G401 (cell line): ENCODE results near the gene SORCS1. TPM values are rescaled to one million over a fixed set of nuclear protein-coding genes. Genes with fewer than 3 reads are reported as not detected.

Source experiments
- DNase-seq: peaks from one replicate; pipeline ENCODE4 v3.0.0-alpha.2; 2015; ENCODE audit warnings: low spot score
- in situ Hi-C: cut with HindIII; loops from 2 replicates; pipeline ENCODE4 v1.10.0; 2016; ENCODE audit warnings: low sequenced_read_pairs, mixed read lengths
- total RNA-seq: library from RNA; depleted of rRNA; stranded (reverse); fragments of >200 nt; shearing (Covaris generic); gene quantifications from 2 replicates; pipeline ENCODE4 v1.2.3, GENCODE V29; 2014

The SORCS1 gene
- total RNA-seq, 1 experiment from 2014 or later: not detected

DNA sequence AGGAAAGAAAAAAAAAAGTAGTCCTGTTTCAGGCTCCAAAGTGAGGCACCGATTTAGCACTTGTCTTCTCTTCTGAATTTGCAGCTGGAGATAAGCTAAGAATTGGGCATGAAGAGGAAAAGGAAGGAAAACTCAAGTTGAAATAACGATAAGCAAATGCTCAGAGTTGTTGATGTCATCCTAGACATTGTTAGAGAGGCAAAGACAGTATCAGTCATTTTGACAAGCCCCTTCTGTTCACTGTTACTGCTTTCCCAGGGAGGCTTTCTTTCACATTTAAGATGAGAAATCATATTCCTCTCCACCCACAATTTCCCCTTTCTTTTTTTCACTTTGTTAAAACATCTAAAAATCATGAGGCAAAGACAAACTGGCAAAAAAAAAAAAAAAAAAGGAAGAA lies 41.8 kb downstream of the SORCS1 start:
- in situ Hi-C loops: no loop called here
- no peak for DNase-seq

DNA sequence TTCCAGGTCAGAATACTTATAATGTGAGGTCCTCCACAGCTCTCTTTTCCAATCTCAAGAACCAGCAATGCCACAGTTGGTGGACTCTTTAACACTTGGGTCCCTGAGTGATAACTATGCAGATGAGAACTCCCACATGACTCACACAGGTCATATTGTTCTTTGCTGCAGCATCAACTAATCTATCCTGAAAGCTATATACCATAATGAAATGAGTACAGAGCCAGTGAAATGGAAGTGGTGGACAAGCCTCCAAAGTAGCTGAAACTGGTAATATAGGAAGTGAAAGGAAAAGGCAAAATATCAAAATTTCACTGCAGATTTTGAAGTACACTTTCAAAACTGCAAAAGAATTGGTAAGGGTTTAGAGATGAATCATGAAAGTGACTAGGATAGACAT lies 45.6 kb downstream of the SORCS1 start:
- in situ Hi-C loops: no loop called here
- no peak for DNase-seq

DNA sequence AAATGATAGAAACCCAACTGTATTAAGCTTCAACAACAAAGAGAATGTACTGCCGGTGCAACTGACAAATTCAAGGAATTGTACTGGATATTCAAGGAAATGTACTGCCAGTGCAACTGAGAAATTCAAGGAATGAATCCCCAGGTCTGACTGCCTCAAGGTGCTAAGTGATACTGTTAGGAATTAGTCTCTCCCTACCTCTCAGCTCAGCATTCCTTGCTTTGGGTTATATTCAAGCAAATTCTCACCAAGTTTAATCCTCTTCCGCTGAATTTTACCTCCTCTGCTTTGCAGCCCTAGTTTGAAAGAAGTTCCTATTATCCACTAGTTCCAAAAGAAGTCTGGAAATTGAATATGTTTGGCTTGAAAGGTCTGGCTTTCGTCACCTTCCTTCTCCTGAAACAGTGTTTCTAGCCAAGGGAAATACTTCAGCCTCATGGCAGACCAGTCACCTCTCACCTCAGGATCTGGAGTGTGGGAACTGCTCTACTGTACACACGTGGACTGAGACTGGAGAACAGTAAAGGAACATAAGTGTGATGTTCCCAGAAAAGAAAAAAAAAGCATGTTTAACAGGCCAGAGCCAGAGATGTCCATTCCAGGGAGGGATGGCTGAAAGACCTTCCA lies 60.4 kb downstream of the SORCS1 start:
- DNase-seq: no peak
- in situ Hi-C loops: no loop called here

DNA sequence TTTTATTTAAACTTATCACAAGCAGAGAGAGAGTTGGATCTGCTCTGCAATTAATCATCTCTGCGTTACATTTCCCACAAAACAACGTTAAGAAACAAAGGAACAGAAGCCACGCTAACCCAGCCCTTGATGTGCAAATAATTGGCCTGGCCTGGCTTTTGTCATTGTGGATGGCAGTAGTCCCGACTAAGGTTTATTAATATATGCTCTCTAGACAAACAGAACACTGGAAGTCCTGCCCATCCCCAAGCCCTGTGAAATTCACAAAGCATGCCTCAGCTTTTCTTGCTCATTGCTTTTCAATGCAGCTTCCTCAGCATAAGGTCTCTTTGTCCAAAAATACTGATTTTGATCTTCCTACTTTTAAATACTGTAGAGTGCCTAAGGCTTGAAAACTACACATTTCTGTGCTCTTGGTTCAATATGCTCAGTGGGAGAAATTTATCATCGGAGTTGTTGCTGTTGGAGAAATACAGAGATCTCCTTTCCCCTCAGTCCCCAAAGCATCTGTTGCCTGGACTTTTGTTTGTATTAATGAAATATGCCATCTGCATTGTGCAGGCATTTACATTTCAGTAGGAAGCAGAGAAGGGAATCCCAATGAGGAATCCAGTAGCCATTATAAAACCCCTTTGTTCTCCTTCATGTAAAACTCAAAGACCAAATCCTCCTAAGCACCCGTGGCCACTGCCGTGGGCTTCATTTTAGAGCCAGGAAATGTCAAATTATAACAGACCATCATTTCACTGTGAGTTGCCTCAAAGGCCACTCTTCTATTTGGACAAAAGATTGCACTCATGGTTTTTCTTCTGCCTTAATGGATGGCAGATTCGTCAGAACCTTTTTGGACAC lies 61.1 kb downstream of the SORCS1 start:
- in situ Hi-C loops: no loop called here
- DNase-seq: no peak

DNA sequence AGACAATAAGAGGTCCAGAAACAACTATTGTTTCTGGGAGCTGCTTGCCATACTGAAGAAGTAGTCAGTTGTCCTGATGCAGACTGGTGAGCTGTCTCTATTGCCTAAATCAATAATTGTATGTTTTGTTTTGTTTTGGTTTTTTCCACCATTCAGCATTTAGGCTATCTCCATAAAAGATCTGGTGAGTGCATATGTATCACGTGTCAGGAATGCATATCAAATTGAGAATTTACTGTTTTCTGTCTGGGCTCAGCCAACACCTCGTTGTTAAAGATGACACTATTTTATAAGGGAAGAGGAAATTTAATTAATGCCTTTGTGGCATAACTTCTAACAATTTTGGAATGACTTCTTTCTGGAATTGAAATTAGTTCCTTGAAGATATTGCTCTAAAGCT lies 66.2 kb downstream of the SORCS1 start:
- no peak for DNase-seq
- in situ Hi-C loops: no loop called here

DNA sequence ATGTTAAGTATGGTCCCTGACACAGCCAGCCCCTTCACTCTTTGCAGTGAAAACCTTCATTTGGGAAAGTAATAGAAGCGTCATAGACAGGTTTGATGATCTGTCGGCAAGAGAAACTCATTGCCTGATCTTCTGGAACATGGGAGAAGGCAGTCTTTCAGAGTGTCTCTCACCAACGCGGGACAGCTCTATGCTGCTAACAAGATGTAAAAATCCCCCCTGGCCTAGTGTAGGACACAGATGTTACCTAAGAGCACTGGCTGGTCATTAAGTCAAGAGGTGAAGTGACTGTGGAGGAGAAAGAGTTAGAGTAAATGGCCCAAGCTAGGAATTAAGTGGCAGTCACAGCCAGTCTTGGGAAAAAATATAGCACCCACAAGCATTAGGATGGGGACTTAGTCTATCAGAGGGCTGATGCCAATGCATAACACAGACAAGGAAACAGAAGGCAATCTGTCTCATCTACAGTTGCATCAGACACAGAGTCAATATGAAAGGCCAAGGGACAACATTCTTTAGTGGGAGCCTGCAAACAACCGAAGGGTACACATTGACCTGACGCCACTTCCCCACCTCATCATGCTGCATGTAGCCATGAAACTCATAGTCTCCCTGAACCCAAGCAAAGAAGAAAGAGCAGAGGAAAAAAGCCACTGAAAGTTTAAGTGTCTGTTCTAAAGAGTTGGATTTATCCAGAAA lies 69.5 kb downstream of the SORCS1 start:
- DNase-seq: no peak
- in situ Hi-C loops: no loop called here

DNA sequence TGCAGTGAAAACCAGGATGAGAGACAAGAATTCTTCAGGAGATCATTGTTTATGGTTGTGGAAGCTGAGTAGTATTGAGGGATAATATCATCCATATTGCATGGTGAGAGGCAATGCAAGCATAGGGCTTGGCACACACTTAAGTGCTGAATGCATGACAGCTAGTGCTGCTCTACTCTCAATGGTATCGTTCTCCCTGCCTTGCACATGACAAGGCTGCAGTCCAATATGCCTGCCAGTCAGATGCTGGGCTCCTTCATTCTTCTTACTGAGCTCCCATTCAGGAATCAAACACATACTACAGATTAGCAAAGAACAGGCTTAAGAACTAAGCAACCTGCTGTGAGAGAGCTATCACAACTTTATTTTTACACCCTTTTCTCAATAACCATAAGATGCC lies 72.2 kb downstream of the SORCS1 start:
- DNase-seq: no peak
- in situ Hi-C loops: no loop called here

DNA sequence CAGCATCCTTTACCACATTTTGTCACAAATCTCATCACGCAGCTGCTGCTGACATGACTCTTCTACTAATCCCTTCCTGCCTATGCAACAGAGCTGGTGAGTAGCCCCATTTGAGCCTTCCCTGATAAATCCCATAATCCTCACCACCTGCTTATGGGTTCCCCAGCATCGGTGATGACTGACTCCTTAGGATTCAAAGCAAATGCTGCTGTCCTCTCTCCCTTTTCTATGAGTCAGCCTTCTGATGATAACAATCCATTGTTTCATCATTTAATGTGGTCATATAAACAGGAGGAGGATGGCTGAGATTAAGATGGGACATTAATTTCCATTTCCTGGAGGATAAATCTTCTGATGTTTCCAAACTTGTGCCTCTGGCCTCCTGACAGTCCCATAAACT lies 73.4 kb downstream of the SORCS1 start:
- in situ Hi-C loops: no loop called here
- DNase-seq: no peak

DNA sequence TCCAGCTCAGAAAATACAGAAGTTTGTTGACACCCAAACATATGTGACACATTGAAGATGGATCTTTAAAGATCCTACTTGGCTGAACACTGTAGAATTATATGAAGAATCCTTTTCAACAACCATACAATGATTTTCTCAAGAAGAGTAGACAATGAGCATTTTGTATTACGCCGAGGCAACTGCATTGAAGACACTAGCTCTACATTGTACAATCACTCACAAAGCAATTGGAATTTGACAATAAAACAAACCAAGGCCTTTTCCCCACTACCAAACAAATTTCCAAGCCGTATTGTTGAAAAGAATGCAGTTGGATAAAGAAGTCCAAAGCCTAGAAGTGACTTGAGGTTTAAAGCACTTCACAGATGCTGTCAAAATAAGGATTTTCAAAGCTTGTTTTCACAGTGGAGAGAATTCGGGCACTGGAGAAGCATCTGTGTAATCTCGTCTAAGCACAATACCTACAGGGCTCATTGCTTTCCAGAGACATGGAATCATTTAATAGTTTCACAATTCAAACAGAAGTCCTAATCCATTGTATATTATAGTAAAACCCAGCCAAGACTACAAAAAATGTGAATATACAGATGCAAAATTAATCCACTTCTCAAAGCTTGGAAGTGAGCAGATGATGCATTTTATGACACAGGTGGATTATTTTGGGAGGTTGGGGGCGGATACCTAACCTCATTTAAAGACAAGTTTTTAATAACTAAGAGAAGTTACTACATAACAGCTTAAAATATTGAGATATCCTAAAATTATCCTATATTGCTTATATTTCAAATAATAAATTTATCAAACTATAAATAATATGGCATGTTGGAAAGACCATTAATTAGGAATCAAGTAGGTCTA lies 78.6 kb downstream of the SORCS1 start:
- in situ Hi-C loops: no loop called here

DNA sequence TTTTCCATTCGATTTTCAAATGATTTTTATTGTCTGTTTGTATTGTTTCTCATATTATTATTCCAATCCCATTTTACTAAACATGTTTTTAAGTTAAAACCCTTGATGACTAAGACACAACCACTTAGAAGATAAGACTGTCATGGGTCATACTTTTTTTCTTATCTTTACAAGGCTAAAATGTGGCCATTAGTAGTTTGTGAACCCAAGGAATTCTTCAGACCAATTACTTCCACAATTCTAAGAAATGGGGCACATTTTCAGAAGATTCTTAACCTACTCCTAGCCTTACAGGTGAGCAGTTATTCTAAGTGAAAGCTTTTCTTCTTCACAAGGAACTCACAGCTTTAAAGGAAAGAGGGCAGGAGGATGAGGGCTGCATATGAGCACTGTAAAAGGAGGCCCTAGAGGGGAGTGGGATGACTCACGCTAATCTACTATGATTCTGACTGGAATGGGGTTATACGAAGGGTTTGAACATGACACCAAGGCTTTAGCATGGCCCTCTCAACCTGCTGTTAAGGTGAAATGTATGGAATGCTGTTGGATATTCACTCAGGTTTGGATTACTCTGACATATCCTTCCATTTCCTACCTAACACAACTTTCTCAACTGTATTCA lies 81.0 kb downstream of the SORCS1 start:
- DNase-seq: no peak
- in situ Hi-C loops: no loop called here

More for the DNA sequence above, 78.6 kb downstream of the SORCS1 start:
- no peak for DNase-seq

DNA sequence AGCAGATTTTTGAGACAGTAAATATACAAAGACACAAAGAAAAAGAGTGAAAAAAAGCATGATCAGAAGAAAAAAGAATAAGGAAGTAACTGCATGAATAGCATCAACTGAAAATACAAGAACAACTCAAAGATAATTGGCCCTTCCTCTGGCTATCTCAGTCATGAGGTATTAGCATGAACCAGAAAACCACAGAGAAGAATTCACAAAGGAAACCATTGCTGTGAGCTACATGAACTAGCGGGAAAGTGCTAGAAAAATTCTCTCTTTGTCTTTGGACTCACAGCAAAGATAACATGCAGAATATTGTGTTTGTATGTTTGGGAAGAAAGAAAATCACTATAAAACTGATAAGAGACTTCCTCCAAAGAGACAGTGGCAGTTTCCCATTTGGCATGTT lies 82.9 kb downstream of the SORCS1 start:
- no peak for DNase-seq
- in situ Hi-C loops: no loop called here

DNA sequence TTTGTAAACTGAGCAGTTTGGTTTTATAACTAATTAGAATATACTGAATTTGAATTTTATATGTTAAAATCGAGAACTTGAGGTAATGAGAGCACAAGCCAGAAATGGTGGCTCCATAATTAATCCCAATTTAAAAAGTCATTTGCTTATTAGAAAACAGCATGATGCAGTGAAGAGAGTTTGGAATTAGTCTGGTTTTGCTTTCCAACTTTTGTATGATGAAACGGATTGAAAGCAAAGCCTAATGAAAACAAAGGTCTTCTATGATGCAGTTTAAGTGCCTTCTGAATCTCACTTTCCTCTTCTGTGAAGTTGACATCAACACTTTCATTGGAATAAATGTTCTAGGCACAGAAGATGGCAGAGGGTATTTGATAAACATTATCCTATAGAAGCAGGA lies 89.4 kb downstream of the SORCS1 start:
- in situ Hi-C loops: no loop called here
- DNase-seq: no peak

DNA sequence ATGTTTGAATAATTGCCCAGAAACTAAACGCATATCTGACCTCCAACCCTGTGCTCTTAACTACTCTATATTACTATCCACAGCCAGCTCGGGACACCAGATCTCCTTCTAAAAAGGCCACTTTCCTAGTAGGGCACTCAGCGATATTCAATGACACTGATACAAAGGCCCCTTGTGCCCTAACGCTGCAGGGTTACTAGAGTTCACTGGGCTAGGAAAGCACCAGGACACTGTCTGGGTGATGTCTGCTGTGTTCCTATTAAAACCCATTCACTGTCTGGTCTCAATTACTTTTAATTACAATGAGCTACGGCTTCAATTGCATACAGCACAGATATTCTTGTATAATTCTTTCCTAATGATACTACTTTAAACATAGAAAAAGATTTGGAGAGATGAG lies 91.7 kb downstream of the SORCS1 start:
- no peak for DNase-seq
- in situ Hi-C loops: no loop called here

DNA sequence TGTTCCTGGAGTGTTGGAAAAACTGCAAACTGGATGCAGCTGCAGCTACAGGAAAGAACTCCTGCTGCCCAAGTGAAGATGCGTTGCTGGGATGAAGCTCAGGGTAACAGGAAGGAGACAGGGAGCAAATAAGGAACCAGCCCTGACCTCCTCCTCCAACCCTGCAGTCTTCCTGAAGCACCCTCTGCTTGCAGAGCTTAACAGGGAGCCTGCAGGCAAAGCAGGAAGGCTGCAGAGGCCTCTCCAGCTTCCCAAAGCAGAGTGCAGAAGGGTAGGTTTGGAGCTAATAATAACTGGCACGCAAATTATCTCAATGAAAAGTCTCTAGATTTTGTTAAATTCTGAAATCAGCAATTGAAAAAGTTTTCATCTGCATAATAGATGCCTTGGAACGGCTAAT lies 92.5 kb downstream of the SORCS1 start:
- in situ Hi-C loops: no loop called here
- no peak for DNase-seq

DNA sequence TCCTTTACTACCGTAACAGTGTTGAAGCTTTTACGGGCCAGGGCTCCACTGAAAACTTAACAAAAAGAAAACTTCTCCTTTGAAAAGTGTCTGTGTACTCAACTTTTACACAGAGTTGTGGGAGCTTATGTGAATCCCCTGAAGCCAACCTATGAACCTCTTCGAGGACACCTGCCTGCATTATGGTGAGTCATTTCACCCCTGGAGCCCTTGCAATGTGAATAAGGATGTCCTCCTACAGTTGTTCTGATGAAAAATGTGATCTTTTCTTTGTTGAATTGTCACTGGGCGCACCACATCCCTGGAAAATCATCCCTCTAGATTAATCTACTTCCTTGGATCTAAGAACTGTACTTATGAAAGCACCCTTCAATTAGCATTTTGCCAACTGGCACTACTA lies 93.2 kb downstream of the SORCS1 start:
- no peak for DNase-seq
- in situ Hi-C loops: no loop called here

DNA sequence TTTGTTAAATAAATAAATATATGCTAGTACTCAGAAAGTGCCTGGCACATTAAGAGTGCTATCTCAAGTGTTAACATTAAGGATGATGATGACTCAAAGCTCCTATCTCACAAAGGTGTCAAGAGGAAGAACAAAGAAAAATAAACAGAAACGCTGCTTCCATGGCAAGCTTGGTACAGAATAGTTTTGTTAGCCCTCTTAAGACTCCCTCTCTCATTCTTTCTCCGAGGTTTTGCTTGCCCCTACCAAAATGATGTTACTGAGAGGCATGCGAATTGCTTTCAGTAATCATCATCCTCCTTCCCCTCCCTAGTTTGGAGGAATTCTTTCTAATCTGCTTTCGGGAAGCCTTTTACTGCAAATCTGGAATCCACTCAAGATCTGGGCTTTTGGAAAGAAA lies 96.7 kb downstream of the SORCS1 start:
- in situ Hi-C loops: no loop called here
- DNase-seq: no peak

DNA sequence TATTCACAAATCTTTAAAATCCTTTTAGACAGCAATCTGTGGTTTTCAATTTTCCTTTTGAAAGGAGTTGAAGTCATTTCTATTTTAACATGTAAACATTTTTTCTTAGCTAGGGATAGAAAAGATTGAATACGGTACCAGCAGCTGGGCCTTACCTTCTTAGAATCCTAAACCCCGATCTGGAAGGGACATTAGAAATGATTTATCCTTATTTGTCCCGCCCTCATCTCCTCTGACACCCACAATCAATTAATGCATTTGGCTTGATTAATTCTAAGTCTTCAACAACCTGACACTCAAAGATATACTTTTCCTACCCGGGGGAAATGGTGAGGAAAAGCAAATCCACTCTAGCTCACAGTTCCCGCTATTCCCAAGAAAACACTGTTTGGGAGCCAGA lies 100.4 kb downstream of the SORCS1 start:
- no peak for DNase-seq
- in situ Hi-C loops: no loop called here

DNA sequence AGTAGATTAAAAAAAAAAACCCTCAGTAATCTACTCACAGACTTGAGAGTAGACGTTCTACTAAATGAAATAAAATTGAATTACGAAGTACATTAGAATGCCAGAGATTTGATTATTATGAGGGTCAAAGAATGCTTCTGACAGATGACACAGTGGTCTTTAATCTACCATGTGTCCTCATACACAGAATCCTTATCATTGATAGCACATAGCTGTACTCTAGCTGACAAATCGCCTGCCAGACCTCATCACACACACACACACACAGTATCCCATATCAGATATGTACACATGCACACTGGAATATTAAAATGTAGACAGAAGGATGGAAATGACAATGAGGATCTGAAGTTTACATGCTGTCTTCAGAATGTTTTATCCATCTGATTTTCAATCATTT lies 104.6 kb downstream of the SORCS1 start:
- no peak for DNase-seq
- in situ Hi-C loops: no loop called here
